22Rv1 (cell line): ENCODE data around the gene FOXJ1.

ENCODE experiments used
- H3K27ac ChIP-seq: fragments of 450-650 bp; 2 replicates; pipeline ENCODE4 v1.5.1; 2017
- ZFX ChIP-seq: fragments of 450-650 bp; IDR thresholded peaks from 2 replicates; pipeline ENCODE4 v1.6.1; 2017; ENCODE audit warnings: antibody characterized with exemption, borderline replicate concordance
- TF ChIP-seq, protein P1 (sequence below): fragments of 450-650 bp; IDR thresholded peaks from 2 replicates; pipeline ENCODE4 v1.5.1; 2017; ENCODE audit warnings: mild to moderate bottlenecking

The FOXJ1 gene

DNA sequence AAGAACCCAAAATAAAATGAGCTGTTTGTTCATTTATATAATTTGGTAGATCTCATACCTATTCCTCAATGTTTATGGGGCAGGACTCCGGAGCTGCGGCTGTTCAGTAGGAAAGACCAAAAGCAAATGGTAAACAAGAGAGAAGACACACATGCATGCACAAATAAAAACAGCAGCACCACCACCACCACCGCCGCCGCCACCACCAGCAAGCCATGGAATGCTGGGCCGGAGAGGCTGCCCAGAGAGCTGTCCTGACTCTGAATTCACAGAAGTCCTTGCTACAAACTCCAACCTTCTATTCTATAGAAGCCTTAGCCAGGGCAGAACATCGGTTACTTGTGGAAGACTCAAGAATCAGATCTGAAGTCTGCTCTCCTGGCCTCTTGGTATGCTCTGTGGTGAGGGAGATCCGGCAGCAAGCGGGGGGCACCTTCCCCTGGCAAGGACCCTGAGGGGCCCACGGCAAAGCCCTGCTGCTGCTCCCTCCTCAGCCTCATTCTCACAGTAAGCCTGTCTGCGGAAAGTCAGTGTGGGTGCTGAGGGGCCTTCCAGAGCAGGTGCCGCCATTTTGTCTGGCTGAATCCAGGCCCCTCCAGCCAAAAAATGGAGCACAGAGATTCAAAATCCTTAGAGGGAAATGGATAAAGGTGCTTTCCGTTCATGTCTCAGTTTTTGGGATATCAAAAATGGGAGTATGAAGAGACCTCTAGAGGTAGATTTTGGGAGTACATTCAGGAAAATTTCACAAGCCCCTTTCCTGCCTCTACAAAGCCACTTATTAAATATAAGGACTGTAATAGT lies 6.4 kb upstream of the FOXJ1 start:
- H3K27ac ChIP-seq: no peak overlapping the region
- TF ChIP-seq ZFX: no peak
- TF ChIP-seq, protein P1, sequence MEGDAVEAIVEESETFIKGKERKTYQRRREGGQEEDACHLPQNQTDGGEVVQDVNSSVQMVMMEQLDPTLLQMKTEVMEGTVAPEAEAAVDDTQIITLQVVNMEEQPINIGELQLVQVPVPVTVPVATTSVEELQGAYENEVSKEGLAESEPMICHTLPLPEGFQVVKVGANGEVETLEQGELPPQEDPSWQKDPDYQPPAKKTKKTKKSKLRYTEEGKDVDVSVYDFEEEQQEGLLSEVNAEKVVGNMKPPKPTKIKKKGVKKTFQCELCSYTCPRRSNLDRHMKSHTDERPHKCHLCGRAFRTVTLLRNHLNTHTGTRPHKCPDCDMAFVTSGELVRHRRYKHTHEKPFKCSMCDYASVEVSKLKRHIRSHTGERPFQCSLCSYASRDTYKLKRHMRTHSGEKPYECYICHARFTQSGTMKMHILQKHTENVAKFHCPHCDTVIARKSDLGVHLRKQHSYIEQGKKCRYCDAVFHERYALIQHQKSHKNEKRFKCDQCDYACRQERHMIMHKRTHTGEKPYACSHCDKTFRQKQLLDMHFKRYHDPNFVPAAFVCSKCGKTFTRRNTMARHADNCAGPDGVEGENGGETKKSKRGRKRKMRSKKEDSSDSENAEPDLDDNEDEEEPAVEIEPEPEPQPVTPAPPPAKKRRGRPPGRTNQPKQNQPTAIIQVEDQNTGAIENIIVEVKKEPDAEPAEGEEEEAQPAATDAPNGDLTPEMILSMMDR: peak; percentile 69

DNA sequence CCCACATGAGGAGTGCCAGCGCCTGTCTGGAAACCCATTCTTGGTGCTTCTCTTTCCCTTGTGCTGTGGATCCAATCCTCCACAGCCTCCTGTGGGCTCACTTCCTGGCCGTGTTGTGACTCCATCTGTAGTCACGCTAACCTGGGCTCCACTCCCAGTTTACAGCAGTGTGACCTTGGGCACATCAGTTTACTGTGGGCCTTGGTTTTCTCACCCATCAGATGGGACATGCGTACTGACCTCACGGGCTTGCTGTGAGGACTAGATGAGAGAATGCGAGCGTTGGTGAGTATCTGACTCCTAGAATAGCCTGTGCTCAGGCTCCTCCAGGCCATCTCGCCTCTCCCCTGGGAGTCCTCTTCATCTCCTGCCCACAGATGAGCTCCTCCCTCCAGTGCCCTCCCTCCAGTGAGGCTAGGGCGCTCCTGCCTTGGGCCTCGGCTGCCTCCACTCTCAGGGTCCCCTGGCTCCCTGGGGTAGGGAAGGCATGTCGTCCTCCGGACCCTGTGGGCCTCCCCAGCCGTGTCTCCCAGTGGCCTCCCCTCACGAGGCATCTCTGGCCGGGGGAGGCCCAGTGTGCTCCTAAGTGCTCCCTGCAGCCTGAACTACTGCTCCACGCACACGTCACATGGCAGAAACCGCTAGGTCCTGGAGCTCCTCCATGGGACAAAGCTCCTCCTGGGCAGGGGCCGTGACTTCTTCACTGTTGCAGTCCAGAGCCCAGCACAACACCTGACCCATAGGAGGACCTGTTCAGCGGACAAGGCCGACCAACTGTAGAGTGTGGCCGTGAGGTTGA lies 5.2 kb upstream of the FOXJ1 start:
- H3K27ac ChIP-seq: no peak overlapping the region

DNA sequence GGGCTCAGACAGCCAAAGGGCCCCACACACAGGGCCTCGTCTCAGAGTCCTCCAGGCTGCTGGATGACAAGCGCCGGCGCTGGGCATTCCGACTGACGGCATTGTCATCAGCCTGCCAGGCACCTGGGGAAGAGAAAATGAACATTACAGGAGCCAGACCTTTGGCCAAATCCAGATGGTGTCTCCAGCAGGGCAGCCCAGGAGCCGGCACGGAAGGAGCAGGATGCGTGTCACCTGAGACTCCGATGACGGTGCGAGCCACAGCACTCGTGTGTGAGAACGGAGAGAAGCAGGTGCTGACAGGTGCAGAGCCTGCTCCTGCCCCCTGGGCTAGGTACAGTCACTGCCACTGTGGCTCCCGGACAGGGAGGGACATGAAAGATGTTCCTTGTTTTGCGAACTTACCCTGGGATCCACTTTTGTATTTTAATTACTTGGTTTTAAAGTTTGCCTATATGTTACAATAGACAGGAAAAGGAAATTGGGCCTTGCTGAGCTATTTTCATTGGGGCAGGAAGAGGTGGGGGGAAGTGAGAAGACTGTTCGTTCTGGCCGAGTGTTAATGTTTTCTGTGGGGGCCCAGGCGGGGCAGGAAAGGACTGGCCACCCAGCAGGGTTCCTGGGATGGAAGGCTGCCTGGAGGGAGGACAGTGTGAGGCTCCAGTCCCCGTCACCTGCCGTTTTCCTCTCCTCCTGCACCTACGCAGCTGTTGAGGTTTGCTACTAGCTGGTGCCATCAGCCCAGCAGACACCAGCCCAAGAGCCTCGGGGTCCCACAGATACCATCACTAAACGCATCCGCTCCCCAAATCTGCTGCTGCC lies 4.4 kb upstream of the FOXJ1 start:
- H3K27ac ChIP-seq: no peak overlapping the region
- TF ChIP-seq, protein P1: no peak
- TF ChIP-seq ZFX: no peak

More for the DNA sequence above, 5.2 kb upstream of the FOXJ1 start:
- TF ChIP-seq ZFX: no peak
- TF ChIP-seq, protein P1: no peak

DNA sequence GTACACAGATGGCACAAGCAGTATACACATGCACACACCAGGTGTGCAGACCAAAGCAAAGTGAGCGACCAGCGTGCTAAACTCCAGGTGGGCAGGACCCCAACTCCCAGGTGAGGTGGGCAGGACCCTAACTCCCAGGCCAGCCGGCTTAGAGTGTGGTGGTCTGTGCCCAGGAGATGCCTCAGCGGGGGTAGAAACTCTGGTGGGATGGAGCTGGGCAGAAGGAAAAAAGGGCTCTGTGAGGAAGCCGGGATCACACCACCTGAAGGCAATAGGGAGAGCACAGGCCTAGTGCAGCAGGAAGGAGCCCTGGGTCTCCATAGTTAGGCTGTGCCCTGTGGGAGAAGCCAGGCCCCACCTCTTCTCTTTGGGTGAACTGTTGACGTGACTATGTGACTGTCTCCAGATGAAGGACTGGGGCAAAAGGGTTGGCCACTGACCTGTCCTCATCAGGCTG lies 1.6 kb upstream of the FOXJ1 start:
- no peak overlapping the region for H3K27ac ChIP-seq
- TF ChIP-seq, protein P1: no peak
- TF ChIP-seq ZFX: no peak

DNA sequence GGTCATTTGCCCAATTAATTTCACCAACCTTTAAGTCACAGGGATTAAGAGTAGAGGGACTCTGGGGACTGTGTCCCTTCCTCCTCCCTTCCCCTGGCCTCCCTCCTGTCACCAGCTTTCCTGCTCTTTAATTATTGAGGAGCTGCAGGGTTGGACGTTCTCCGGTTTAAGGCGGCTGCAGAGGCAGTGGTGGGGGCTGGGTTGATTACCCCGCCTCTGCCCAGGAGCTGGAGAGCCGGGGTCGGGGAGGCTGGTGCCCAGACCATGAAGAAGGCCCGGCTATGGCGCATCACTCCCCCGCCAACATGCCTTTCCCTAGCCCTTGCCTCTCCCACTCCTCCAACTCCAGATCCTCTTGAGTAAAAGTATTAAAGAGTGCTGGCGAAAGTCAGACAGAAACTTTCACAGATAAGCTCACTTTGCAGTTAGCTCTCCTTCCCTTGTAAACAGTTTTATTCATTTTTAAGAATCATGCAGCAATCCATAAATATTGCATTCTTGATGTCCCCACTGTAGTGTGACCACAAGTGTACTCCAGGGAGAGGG lies 1.1 kb upstream of the FOXJ1 start:
- no peak for TF ChIP-seq ZFX
- TF ChIP-seq, protein P1: no peak
- H3K27ac ChIP-seq: peak overlapping the region; percentile 45

DNA sequence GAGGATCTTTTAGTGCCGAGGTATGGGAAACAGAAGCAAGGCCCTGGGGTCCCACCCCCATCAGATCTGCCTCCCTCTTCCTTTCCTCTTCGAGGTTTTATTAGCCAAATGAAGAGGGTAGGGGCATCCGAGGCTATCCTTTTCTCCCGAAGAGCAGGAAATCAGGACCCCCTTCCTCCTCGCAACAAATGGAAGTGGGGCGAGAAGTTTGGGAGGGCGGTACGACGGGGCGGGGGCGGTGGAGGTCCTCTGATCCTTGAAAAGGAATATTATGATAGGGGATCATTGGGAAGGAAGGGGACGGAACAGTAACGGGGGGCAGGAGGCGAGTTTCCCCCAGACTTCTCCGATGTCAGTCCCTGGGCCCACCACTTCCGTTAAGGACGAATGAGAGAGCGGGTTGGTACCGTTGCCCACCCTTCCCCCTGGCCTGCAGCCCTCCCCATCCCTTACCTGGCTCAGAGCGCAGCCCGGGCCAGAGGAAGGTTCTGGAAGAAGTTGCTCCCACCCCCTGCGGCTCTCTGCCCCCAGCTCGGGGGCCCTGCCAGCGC lies 309 bp downstream of the FOXJ1 start:
- H3K27ac ChIP-seq: no peak overlapping the region
- TF ChIP-seq, protein P1: no peak
- TF ChIP-seq ZFX: no peak
